DND-41 (cell line): Measurements from ENCODE around the gene NUP214.

ENCODE experiments used
- ATAC-seq: fragments of 200-7000 bp; cut with Tn5 transposase; 3 replicates; pipeline ENCODE4 v1.9.1; 2021; ENCODE audit warnings: low read depth; ENCODE audit not compliant: insufficient read depth
- DNase-seq: peaks from one replicate; pipeline ENCODE4 v3.0.0-alpha.2; 2020
- H2AFZ ChIP-seq: 2 replicates; pipeline ENCODE4 v1.6.0; 2012; ENCODE audit warnings: low read depth, low read length
- H3K27ac ChIP-seq: 2 replicates; pipeline ENCODE4 v1.5.1; 2012; ENCODE audit warnings: low read length, inconsistent platforms
- H3K27me3 ChIP-seq: fragments of 200-600 bp; sonication (generic); 2 replicates; pipeline ENCODE4 v1.6.0; 2012; ENCODE audit warnings: low read length, mild to moderate bottlenecking, inconsistent platforms; ENCODE audit not compliant: insufficient read depth, poor library complexity
- H3K36me3 ChIP-seq: 2 replicates; pipeline ENCODE4 v1.5.1; 2012; ENCODE audit warnings: low read length, inconsistent platforms; ENCODE audit not compliant: insufficient read depth
- H3K4me1 ChIP-seq: 2 replicates; pipeline ENCODE4 v1.5.1; 2012; ENCODE audit warnings: mild to moderate bottlenecking, low read length; ENCODE audit not compliant: insufficient read depth
- H3K4me2 ChIP-seq: 2 replicates; pipeline ENCODE4 v1.6.0; 2012; ENCODE audit warnings: mild to moderate bottlenecking, moderate library complexity, low read length, inconsistent platforms; ENCODE audit not compliant: insufficient read depth
- H3K4me3 ChIP-seq, 2 experiments: fragments of 200-600 bp in 1 of 2; shearing (Covaris generic) in 1 of 2; 2 replicates each; pipeline ENCODE4 v1.5.1; 2012 to 2016; ENCODE audit warnings: inconsistent platforms in 2 of 2, low read length in 2 of 2, mild to moderate bottlenecking in 2 of 2, low read depth in 1 of 2, moderate library complexity in 1 of 2
- H3K79me2 ChIP-seq: 2 replicates; pipeline ENCODE4 v1.6.0; 2012; ENCODE audit warnings: low read length, inconsistent platforms; ENCODE audit not compliant: insufficient read depth
- H3K9ac ChIP-seq: 2 replicates; pipeline ENCODE4 v1.6.0; 2012; ENCODE audit warnings: low read depth, mild to moderate bottlenecking, inconsistent platforms, low read length, moderate library complexity
- H3K9me3 ChIP-seq: 2 replicates; pipeline ENCODE4 v1.5.1; 2012; ENCODE audit warnings: low read length, moderate library complexity, mild to moderate bottlenecking, inconsistent platforms; ENCODE audit not compliant: insufficient read depth, severe bottlenecking
- H4K20me1 ChIP-seq: 2 replicates; pipeline ENCODE4 v1.6.0; 2012; ENCODE audit warnings: low read length; ENCODE audit not compliant: insufficient read depth
- EZH2 ChIP-seq: IDR thresholded peaks from 3 replicates; pipeline ENCODE4 v1.6.1; 2012; ENCODE audit warnings: borderline replicate concordance, low read depth, mild to moderate bottlenecking, moderate library complexity, low read length, inconsistent platforms; ENCODE audit not compliant: severe bottlenecking
- TF ChIP-seq, protein P1 (sequence below): IDR thresholded peaks from 2 replicates; pipeline ENCODE4 v1.5.1; 2012; ENCODE audit warnings: borderline replicate concordance, low read length, moderate library complexity, mild to moderate bottlenecking; ENCODE audit not compliant: poor library complexity, severe bottlenecking; ENCODE audit errors: extremely low read depth

NUP214 gene

DNA sequence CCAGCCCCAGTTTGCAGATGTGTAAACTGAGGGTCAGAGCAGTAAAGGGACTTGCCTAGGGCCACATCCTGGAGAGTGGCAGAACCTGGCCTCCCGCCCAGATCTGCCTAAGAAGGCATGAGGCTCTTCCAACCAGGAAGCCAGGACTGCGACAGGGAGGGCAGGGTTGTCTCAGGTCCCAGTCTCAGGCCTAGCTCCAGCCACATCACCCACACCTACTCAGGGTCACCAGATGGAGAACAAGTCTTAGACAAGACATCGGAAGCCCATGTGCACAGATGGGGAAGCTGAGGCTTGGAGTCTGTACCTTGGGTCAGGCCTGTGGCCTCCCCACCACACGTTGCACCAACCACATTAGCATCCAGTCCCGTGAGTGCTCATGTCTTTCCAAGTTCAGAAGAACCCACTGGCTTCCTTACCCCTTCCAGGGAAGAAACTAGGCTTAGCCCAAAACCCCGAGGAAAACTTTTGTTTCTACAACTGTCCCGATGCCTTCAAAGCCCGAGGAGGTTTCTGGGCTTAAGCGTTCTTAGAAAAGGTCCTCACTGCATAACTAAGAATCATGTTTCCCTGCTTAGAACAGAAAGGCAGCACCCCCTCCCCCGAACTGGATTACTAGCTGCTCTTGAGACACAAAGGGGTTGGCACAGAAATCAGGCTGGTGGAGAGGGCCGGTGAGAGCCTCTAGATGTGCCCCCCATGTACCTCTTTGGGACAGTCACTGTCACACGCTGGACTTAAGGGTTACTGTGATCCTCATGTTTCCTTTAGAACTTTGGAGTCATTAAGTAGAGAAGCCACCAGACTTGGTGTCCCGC is 148.7 kb downstream of the NUP214 start:
- ATAC-seq = 0 out of 3 replicates have a peak, but pooled peaks have one; percentile 3
- 0 out of 2 replicates have a peak, but pooled peaks cover 3% of the 10 kb centered on the region for H4K20me1 ChIP-seq
- H2AFZ ChIP-seq = peak overlapping the region; percentile 13; the same call in 1 of the 2 replicates
- H3K27me3 ChIP-seq = no peaks in the 10 kb centered on the region
- TF ChIP-seq, protein P1, sequence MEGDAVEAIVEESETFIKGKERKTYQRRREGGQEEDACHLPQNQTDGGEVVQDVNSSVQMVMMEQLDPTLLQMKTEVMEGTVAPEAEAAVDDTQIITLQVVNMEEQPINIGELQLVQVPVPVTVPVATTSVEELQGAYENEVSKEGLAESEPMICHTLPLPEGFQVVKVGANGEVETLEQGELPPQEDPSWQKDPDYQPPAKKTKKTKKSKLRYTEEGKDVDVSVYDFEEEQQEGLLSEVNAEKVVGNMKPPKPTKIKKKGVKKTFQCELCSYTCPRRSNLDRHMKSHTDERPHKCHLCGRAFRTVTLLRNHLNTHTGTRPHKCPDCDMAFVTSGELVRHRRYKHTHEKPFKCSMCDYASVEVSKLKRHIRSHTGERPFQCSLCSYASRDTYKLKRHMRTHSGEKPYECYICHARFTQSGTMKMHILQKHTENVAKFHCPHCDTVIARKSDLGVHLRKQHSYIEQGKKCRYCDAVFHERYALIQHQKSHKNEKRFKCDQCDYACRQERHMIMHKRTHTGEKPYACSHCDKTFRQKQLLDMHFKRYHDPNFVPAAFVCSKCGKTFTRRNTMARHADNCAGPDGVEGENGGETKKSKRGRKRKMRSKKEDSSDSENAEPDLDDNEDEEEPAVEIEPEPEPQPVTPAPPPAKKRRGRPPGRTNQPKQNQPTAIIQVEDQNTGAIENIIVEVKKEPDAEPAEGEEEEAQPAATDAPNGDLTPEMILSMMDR = no peak
- no peak for TF ChIP-seq EZH2
- peak overlapping the region; percentile 84 for H3K27ac ChIP-seq
- H3K4me2 ChIP-seq = peak overlapping the region; percentile 86
- H3K4me3 ChIP-seq = peak overlapping the region; percentile 84 to 86; a peak in 3 of 4 replicates
- H3K4me1 ChIP-seq = peaks cover 60% of the 10 kb centered on the region
- H3K36me3 ChIP-seq = peaks cover 37% of the 10 kb centered on the region
- peak overlapping the region; percentile 80 for H3K9ac ChIP-seq
- no peaks in the 10 kb centered on the region for H3K9me3 ChIP-seq
- DNase-seq = peak; percentile 57
- peaks cover 84% of the 10 kb centered on the region for H3K79me2 ChIP-seq

DNA sequence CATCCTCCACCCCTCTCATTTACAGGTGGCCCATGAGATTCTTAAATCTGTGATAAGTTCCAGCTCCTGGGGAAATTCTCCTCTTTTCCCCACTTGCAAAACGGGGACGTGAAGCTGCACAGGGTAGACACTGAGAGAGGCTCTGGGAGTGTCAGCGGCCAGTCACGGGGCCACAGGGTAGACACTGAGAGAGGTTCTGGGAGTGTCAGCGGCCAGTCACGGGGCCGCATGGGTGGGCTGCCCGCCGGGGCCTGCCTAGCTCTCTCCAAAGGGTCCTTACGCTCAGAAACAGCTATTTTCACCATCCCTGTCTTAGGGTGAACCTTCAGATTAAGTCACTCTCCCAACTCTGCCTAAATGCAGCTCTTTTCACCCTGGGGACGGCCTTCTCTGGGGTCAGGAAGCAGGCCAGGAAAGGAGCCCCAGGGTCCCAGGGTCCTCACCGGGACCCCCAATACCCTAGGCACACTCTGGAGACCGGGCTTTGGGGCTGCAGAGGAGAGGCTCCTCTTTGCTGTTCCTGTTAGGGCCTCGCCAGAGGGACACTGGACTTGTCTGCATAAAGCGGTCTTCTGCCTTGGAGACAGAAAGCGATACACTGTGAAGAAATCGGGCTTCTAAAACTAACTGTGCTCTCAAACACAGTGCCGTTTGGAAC is 149.4 kb downstream of the NUP214 start:
- H3K4me1 ChIP-seq = peaks cover 53% of the 10 kb centered on the region
- H3K36me3 ChIP-seq = peaks cover 37% of the 10 kb centered on the region
- H3K79me2 ChIP-seq = peaks cover 77% of the 10 kb centered on the region
- peak; percentile 9; the same call in 1 of the 3 replicates for ATAC-seq
- H3K27ac ChIP-seq = peak overlapping the region; percentile 84
- H3K4me3 ChIP-seq = peak overlapping the region; percentile 84 to 86
- 0 out of 2 replicates have a peak, but pooled peaks cover 3% of the 10 kb centered on the region for H4K20me1 ChIP-seq
- H3K27me3 ChIP-seq = no peaks in the 10 kb centered on the region
- peak overlapping the region; percentile 54 for H2AFZ ChIP-seq
- DNase-seq = peak; percentile 36
- H3K4me2 ChIP-seq = peak overlapping the region; percentile 86
- no peaks in the 10 kb centered on the region for H3K9me3 ChIP-seq
- H3K9ac ChIP-seq = peak overlapping the region; percentile 80
- TF ChIP-seq, protein P1 = no peak
- no peak for TF ChIP-seq EZH2

DNA sequence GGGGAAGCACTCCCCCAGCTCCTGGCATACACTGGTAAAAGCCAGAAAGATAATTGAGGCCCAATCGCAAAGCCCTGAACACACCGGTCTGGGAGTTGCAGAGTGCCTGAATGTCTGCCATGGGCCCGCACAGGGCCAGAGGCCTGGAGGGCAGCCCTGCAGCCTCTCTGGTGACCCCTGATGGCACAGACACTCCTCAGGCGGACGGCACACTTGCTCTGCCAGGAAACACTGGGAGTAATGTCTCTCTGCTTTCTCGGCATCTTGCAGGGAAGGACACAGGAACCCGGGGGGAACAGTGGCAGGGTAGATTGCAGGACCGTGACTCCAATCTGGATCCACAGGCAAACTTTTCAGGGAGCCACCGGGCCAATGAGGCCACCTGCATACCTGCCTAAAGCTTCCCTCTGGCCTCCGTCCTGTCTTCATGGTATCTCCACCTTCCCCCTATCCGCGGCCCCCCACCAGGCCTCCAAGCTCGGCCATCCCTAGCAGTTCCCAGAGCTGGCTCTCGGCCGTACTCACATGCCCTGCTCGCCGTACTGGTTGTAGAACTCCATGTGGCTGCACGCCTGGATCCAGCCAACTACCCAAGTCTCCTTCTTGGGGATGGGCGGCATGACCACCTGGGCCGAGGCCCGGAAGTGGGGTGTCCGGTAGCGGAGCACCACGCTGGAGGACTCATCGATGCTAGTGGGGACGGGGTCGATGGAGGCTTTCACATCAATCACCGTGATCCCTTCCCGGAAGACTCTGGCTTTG is 150.1 kb downstream of the NUP214 start:
- Histone ChIP-seq H3K9me3 (no peaks in the 10 kb centered on the region), H3K4me3 (peak overlapping the region; percentile 84 to 86), H3K9ac (peak overlapping the region; percentile 80), H4K20me1 (0 out of 2 replicates have a peak, but pooled peaks cover 3% of the 10 kb centered on the region), H3K27ac (peak overlapping the region; percentile 84), H3K4me1 (peaks cover 46% of the 10 kb centered on the region), H2AFZ (peak overlapping the region; percentile 54), H3K79me2 (peaks cover 70% of the 10 kb centered on the region), H3K36me3 (peaks cover 37% of the 10 kb centered on the region), H3K27me3 (no peaks in the 10 kb centered on the region), H3K4me2 (peak overlapping the region; percentile 86)
- DNase-seq (peak; percentile 53), ATAC-seq (peak; percentile 5; the same call in 2 of the 3 replicates)
- TF ChIP-seq EZH2 = no peak
- TF ChIP-seq, protein P1 = peak; percentile 38
